ENCODE measurements around the gene CCDC192. TPM values are rescaled to one million over a fixed set of nuclear protein-coding genes. Genes with fewer than 3 reads are reported as not detected.

Gene CCDC192
- total and polyA plus RNA-seq, 10 of the 15 experiments (the other 5 are each of a cell fraction or from before 2014, with no cell fraction given) = 0.20 to 0.79 (median 0.32) TPM; not detected in 4

GRCh38 chr5:127943061-127943371 lies 239.8 kb downstream of the CCDC192 start (continued):
- TF ChIP-seq HDAC6 (IDR thresholded peaks at IDR 0.05; ENCODE audit: unreplicated experiment) = no peak
- peak; percentile 82 for TF ChIP-seq RUNX3 (IDR thresholded peaks at IDR 0.05; ENCODE audit: low read length)
- 0 out of 4 replicates have a peak, but pooled peaks of 1 of the 2 experiments have one; percentile 17 for TF ChIP-seq BHLHE40 (IDR thresholded peaks at IDR 0.05; ENCODE audit: borderline replicate concordance in 1 of 2, low read depth in 2 of 2, low read length in 1 of 2)
- no peak for TF ChIP-seq STAT1 (conservative IDR thresholded peaks at IDR 0.05)
- TF ChIP-seq POU2F2 (IDR thresholded peaks at IDR 0.05; ENCODE audit: borderline replicate concordance, low read depth, low read length) = no peak
- no peak for TF ChIP-seq CEBPZ (IDR thresholded peaks at IDR 0.05; ENCODE audit: low read depth, low read length)
- no peak for TF ChIP-seq ZBED1 (IDR thresholded peaks at IDR 0.05; ENCODE audit: borderline replicate concordance)
- TF ChIP-seq NFIC (IDR thresholded peaks at IDR 0.05; ENCODE audit: low read depth, low read length) = peak; percentile 63; the same call in 1 of the 2 replicates
- TF ChIP-seq SUZ12 (IDR thresholded peaks at IDR 0.05; ENCODE audit: unreplicated experiment) = no peak
- TF ChIP-seq DPF2 (IDR thresholded peaks at IDR 0.05) = no peak

GRCh38 chr5:127944125-127944524 lies 240.9 kb downstream of the CCDC192 start:
- no peak for TF ChIP-seq TCF3 (IDR thresholded peaks at IDR 0.05; ENCODE audit: borderline replicate concordance, insufficient read depth, low read depth, low read length)
- no peak for TF ChIP-seq YY1 (IDR thresholded peaks at IDR 0.05; ENCODE audit: low read depth, low read length)
- TF ChIP-seq ZNF207 (IDR thresholded peaks at IDR 0.05; ENCODE audit: borderline replicate concordance) = no peak
- TF ChIP-seq ZZZ3 (IDR thresholded peaks at IDR 0.05; ENCODE audit: control insufficient read depth, insufficient read length, low read depth) = no peak
- TF ChIP-seq ETV6 (conservative IDR thresholded peaks at IDR 0.05 in 1 of 2, IDR thresholded peaks at IDR 0.05 in 1 of 2; ENCODE audit: borderline replicate concordance in 1 of 2, low read depth in 1 of 2) = no peak
- no peak for TF ChIP-seq YBX1 (IDR thresholded peaks at IDR 0.05)
- TF ChIP-seq NFYA (IDR thresholded peaks at IDR 0.05; ENCODE audit: borderline replicate concordance, low read depth, low read length) = no peak
- no peak for TF ChIP-seq EED (IDR thresholded peaks at IDR 0.05; ENCODE audit: low read depth)
- TF ChIP-seq ZBTB33 (IDR thresholded peaks at IDR 0.05) = no peak
- no peak for TF ChIP-seq CHD1 (IDR thresholded peaks at IDR 0.05; ENCODE audit: low read depth, low read length)
- Histone ChIP-seq H3K4me2 (ENCODE audit: control insufficient read depth, insufficient read depth) (no peak overlapping the region), H3K27me3 (replicated peaks in 1 of 2; ENCODE audit: control insufficient read depth in 2 of 2, insufficient read depth in 2 of 2, low read length in 1 of 2) (no peaks in the 10 kb centered on the region), H4K20me1 (ENCODE audit: control insufficient read depth, insufficient read depth) (no peaks in the 10 kb centered on the region), H3K79me2 (ENCODE audit: control insufficient read depth, insufficient read depth, low read length) (no peaks in the 10 kb centered on the region), H3K9me3 (replicated peaks; ENCODE audit: control insufficient read depth, insufficient read depth, low read length) (no peaks in the 10 kb centered on the region), H2AFZ (ENCODE audit: control insufficient read depth, low read depth, low read length) (no peak overlapping the region), H3K36me3 (ENCODE audit: control insufficient read depth in 2 of 2, insufficient read depth in 2 of 2, low read length in 1 of 2) (no peaks in the 10 kb centered on the region), H3K27ac (ENCODE audit: control insufficient read depth, insufficient read depth) (no peak overlapping the region), H3K9ac (ENCODE audit: control insufficient read depth, insufficient read depth, low read length) (no peak overlapping the region), H3K4me1 (ENCODE audit: control insufficient read depth, insufficient read depth, low read length) (peaks cover 6% of the 10 kb centered on the region), H3K4me3 (no peak overlapping the region)
- FAIRE-seq (no peak), ATAC-seq (no peak), DNase-seq (ENCODE audit: low read depth, low spot score) (no peak)
- WGBS (ENCODE audit: insufficient coverage, insufficient replicate concordance, low lambda C conversion rate, missing lambda C conversion rate) = 79% methylated on average over 5 of the region's 5 CpGs
- no TSS peak for BruUV-seq (replicated peaks)
- in situ Hi-C loops (cut with MboI) = no loop called here
- ChIA-PET CTCF (no interaction called here), POLR2A (no interaction called here), SMC1A (ENCODE audit: uncharacterized antibody, unreplicated experiment) (interaction anchor here (1.4 kb wide), 1 partner anchor 71 kb away, joined by 5 read pairs; no protein-coding TSS in a partner anchor), RAD21 (ENCODE audit: unreplicated experiment) (no interaction called here)
- intact Hi-C loops (cut with micrococcal nuclease; ENCODE audit: unreplicated experiment) = no loop called here

All from GM12878 (cell line).